Heart right ventricle (tissue), 16 donors: ENCODE results near the gene RIC1. TPM values are rescaled to one million over a fixed set of nuclear protein-coding genes. Genes with fewer than 3 reads are reported as not detected.

ENCODE experiments used
- ATAC-seq, 8 donors: fragments of 200-7000 bp; cut with Tn5 transposase; one replicate each; pipeline ENCODE4 v1.9.1; 2020; ENCODE audit warnings: mild to moderate bottlenecking in 8 of 8, moderate library complexity in 8 of 8, moderate number of reproducible peaks in 1 of 8
- DNase-seq, 2 donors: peaks; one replicate each; pipeline ENCODE4 v3.0.0-alpha.2; 2020
- H3K27ac ChIP-seq, 10 donors: fragments of 200-600 bp; sonication (generic) in 2 of 10; one replicate each; pipeline versions ENCODE4 v1.5.0 to v1.8.0; 2020 to 2022; ENCODE audit warnings: mild to moderate bottlenecking in 3 of 10
- H3K27me3 ChIP-seq, 7 donors: fragments of 200-600 bp; one replicate each; pipeline ENCODE4 v1.8.0; 2021 to 2022; ENCODE audit warnings: mild to moderate bottlenecking in 2 of 7
- H3K36me3 ChIP-seq, 9 donors: fragments of 200-600 bp; sonication (generic) in 1 of 9; one replicate each; pipeline versions ENCODE4 v1.5.0 to v1.8.0; 2020 to 2022; ENCODE audit warnings: mild to moderate bottlenecking in 2 of 9
- H3K4me1 ChIP-seq, 9 donors: fragments of 200-600 bp; sonication (generic) in 1 of 9; one replicate each; pipeline versions ENCODE4 v1.5.0 to v1.8.0; 2020 to 2022; ENCODE audit warnings: mild to moderate bottlenecking in 4 of 9
- H3K4me3 ChIP-seq, 10 donors: fragments of 200-600 bp; sonication (generic) in 2 of 10; one replicate each; pipeline versions ENCODE4 v1.5.0 to v1.8.0; 2020 to 2022; ENCODE audit warnings: mild to moderate bottlenecking in 7 of 10, moderate library complexity in 2 of 10
- H3K9me3 ChIP-seq, 11 donors: fragments of 200-600 bp in 10 of 11; sonication (generic) in 2 of 11; one replicate each; pipeline versions ENCODE4 v1.5.0 to v1.8.0; 2013 to 2022; ENCODE audit warnings: mild to moderate bottlenecking in 2 of 11, control low read depth in 1 of 11, moderate library complexity in 1 of 11
- WGBS, 2 donors: extraction: QIAGEN DNeasy Blood & Tissue Kit; methylation state at CpG; one replicate each; pipeline ENCODE4 v1.1.7; 2013; ENCODE audit warnings: inconsistent platforms in 1 of 2; 5-methylcytosine and 5-hydroxymethylcytosine counted together
- intact Hi-C, 10 donors: fragments of 100-400 bp; cut with DNase I; formaldehyde crosslinking; loops; one replicate each; pipeline versions ENCODE4 v1.11.1 to v1.14.2; 2022
- polyA plus RNA-seq, 2 donors: library from polyadenylated mRNA; stranded (reverse); fragments of 200-250 nt; gene quantifications; one replicate each; pipeline ENCODE4 v1.2.3, GENCODE V29; 2013
- total RNA-seq, 10 donors: library from RNA; stranded (reverse); fragmentation: NEBNext Ultra II Directional in 3 of 10; extraction: Animal tissue kit (Norgen Biotek cat#: 25700) in 3 of 10; gene quantifications; one replicate each; pipeline versions ENCODE4 v1.2.1 to v1.2.4, GENCODE V29; 2021 to 2023
- TF ChIP-seq, protein P1 (sequence below), 9 donors: fragments of 200-600 bp; sonication (generic) in 2 of 9; IDR thresholded peaks; one replicate each; pipeline versions ENCODE4 v1.5.0 to v1.8.0; 2021 to 2022; ENCODE audit warnings: antibody characterized with exemption in 9 of 9, mild to moderate bottlenecking in 5 of 9, moderate library complexity in 1 of 9
- donor health status: Arrhythmogenic right ventricular cardiomyopathy.
- donor health status: ischemic (EF 13 %, LVEDD 7.1; RV severe dilation, severe dysfunction).
- donor health status: healthy with polysubstance abuse.
- donor health status: DM: no; HTN: yes; CAD: no.
- donor health status: DM: no; HTN: no; CAD: no.
- donor health status: ischemic (EF 25% LVEDD 6.9; RV normal size, moderate dysfunction).
- donor health status: ischemic (EF 25% LVEDD 5.7; RV mildly dilated, moderate dysfunction).
- donor health status: healthy.
- donor health status: DM: yes; HTN: yes; CAD: no.
- donor health status: Ischemic cardiomyopathy.
- donor health status: ischemic (EF 35%, LVEDD 5.7; RV mildly dilated, moderate dysfunction).
- donor health status: nonischemic (EF 11% LVEDD 7.7; RV severe dilation, severe dysfunction).
- donor health status: DM: yes; HTN: yes; CAD: no.
- donor health status: PGD.
- donor health status: ischemic (EF 29% LVEDD 5.4; RV normal size, mild dysfunction).
- donor health status: nonischemic (EF 23%, LVEDD 6.1; RV moderate dilation, normal function).

RIC1 gene
- total and polyA plus RNA-seq, 12 donors: 2.5 to 13.8 (median 8.3) TPM

DNA sequence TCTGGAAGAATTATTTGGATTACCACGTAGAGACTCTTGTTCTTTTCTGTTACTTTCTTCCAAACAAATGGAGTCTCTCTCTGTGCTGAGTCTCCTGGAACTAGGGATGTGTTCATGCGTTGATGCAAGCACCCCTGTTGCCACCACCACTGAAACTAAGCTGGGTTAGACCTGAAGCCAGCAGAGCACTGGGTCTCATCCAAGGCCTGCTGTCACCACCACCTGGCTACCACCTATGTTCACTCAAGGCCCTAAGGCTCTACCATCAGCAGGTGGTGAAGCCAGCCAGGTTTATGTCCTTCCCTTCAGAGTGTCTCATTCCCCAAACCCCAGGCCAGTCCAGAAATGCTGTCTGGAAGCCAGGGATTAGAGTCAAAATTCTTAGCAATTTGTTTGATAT is 13.3 kb downstream of the RIC1 start:
- H3K27ac ChIP-seq: no peak overlapping the region
- peaks cover 0 to 10% (median 0%) of the 10 kb centered on the region in 9 donors for H3K36me3 ChIP-seq
- peaks cover 0 to 21% (median 13%) of the 10 kb centered on the region in 9 donors for H3K4me1 ChIP-seq
- no peak overlapping the region for H3K4me3 ChIP-seq
- WGBS, 2 donors: 94 to 96% methylated on average over 2 of the region's 2 CpGs
- H3K9me3 ChIP-seq: peaks cover 0 to 48% (median 11%) of the 10 kb centered on the region in 11 donors
- DNase-seq (no peak), ATAC-seq (no peak)
- TF ChIP-seq, protein P1, sequence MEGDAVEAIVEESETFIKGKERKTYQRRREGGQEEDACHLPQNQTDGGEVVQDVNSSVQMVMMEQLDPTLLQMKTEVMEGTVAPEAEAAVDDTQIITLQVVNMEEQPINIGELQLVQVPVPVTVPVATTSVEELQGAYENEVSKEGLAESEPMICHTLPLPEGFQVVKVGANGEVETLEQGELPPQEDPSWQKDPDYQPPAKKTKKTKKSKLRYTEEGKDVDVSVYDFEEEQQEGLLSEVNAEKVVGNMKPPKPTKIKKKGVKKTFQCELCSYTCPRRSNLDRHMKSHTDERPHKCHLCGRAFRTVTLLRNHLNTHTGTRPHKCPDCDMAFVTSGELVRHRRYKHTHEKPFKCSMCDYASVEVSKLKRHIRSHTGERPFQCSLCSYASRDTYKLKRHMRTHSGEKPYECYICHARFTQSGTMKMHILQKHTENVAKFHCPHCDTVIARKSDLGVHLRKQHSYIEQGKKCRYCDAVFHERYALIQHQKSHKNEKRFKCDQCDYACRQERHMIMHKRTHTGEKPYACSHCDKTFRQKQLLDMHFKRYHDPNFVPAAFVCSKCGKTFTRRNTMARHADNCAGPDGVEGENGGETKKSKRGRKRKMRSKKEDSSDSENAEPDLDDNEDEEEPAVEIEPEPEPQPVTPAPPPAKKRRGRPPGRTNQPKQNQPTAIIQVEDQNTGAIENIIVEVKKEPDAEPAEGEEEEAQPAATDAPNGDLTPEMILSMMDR (IDR thresholded peaks at IDR 0.05): no peak
- intact Hi-C loops: loop anchor here in 1 of 10 donors (10.0 kb wide), 1 partner anchor 53 kb away; no protein-coding TSS in a partner anchor
- H3K27me3 ChIP-seq: no peaks in the 10 kb centered on the region

DNA sequence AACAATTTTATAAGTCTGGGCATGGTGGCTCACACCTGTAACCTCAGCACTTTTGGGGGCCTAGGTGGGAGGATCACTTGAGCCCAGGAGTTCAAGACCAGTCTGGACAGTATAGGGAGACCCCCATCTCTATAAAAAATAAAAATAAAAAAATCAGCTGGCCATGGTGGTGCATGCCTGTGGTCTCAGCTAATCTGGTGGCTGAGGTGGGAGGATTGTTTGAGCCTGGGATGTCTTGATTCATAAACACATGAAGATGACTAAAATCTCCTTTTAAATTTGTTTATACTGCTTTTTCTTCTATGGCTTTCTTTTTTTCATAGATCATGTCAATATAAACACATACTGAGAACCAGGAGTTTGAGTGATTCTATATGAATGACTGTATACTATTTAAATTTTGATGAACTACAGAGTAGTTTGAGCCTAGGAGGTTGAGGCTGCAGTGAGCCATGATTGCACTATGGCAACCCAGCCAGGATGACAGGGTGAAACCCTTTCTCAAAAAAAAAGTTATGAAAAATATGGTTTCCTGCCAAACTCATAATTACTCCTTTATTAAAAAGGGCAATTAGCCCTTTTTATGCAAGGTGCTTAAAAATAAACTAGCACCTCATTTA is 14.2 kb downstream of the RIC1 start:
- Histone ChIP-seq H3K4me1 (peaks cover 0 to 23% (median 13%) of the 10 kb centered on the region in 9 donors), H3K27me3 (no peaks in the 10 kb centered on the region), H3K27ac (no peak overlapping the region), H3K36me3 (peaks cover 0 to 4% (median 0%) of the 10 kb centered on the region in 9 donors), H3K9me3 (peaks cover 0 to 43% (median 11%) of the 10 kb centered on the region in 11 donors), H3K4me3 (no peak overlapping the region)
- DNase-seq (no peak), ATAC-seq (no peak)
- intact Hi-C loops: loop anchor here in 1 of 10 donors (10.0 kb wide), 1 partner anchor 52 kb away; no protein-coding TSS in a partner anchor
- TF ChIP-seq, protein P1 (IDR thresholded peaks at IDR 0.05): no peak

DNA sequence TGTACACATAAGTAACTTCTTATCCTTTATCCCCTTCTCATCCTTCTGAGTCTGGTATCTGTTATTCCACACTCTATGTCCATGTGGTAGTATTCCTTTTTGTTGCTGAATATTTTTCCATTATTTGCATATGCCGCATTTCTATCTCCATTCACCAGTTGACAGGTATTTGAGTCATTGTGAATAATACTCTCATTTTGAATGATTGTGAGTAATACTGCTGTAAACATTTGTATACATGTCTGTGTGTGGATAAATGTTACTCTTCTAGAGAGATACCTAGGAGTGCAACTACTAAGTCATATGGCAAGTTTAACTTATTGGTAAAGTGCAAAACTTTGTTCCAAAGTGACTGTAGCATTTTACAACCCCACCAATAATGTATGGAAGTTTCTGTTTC is 15.6 kb downstream of the RIC1 start:
- H3K27me3 ChIP-seq: no peaks in the 10 kb centered on the region
- no peak overlapping the region for H3K4me3 ChIP-seq
- peaks cover 0 to 4% (median 0%) of the 10 kb centered on the region in 9 donors for H3K36me3 ChIP-seq
- 91 to 92% methylated on average over 1 of the region's 1 CpG for whole genome bisulfite sequencing, 2 donors
- ATAC-seq (no peak), DNase-seq (no peak)
- H3K4me1 ChIP-seq: peaks cover 0 to 23% (median 13%) of the 10 kb centered on the region in 9 donors
- intact Hi-C loops: loop anchor here in 1 of 10 donors (10.0 kb wide), 1 partner anchor 50 kb away; no protein-coding TSS in a partner anchor
- TF ChIP-seq, protein P1 (IDR thresholded peaks at IDR 0.05): no peak
- peaks cover 0 to 43% (median 11%) of the 10 kb centered on the region in 11 donors for H3K9me3 ChIP-seq
- H3K27ac ChIP-seq: no peak overlapping the region

DNA sequence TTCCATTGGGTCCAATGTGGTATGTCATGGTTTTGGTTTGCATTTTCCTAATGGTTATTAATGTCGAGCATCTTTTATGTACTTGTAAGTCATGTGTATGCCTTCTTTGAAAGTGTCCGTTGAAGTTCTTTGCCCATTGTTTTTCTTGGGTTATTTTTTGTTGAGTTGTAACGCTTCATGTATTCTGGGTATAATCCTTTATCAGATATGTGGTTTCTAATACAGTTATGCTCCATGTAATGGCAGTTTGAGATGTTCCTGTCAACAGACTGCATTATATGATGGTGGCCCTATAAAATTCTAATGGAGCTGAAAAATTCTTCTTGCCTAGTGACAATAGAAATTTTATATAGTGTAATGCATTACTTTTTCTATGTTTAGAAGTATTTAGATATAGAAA is 17.2 kb downstream of the RIC1 start:
- no peak overlapping the region for H3K4me3 ChIP-seq
- no peak overlapping the region for H3K27ac ChIP-seq
- H3K4me1 ChIP-seq: peaks cover 0 to 23% (median 13%) of the 10 kb centered on the region in 9 donors
- no peaks in the 10 kb centered on the region for H3K27me3 ChIP-seq
- TF ChIP-seq, protein P1 (IDR thresholded peaks at IDR 0.05): no peak
- H3K9me3 ChIP-seq: peaks cover 0 to 43% (median 8%) of the 10 kb centered on the region in 11 donors
- ATAC-seq (no peak), DNase-seq (no peak)
- H3K36me3 ChIP-seq: no peaks in the 10 kb centered on the region
- 91 to 98% methylated on average over 3 of the region's 3 CpGs for WGBS, 2 donors
- intact Hi-C loops: loop anchor here in 1 of 10 donors (10.0 kb wide), 1 partner anchor 49 kb away; no protein-coding TSS in a partner anchor
